ENCODE results near the gene COX8A. TPM values are rescaled to one million over a fixed set of nuclear protein-coding genes. Genes with fewer than 3 reads are reported as not detected.

The COX8A gene
- total RNA-seq, 1 donor from 2014 or later = 282 TPM

DNA sequence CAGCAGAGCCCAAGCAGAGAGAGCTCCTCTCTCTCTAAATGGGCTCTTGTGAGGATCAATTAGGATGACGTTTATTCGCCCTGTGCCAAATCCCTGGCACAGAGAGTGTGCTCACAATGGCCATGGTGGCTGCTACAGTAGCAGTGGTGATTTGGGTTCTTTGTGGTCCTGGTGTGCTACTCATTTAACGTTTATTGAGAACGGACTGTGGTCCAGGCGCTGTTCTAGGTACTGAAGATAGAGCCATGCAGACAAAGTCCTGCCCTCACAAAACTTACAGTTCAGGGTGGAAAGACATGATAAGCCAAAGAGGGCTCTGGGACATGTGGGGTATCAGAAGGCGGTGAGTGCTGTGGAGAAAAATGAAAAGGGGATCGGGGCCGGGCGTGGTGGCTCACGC lies 17.1 kb downstream of the COX8A start:
- no peak for DNase-seq (ENCODE audit: low read depth)
- TF ChIP-seq, protein P1, sequence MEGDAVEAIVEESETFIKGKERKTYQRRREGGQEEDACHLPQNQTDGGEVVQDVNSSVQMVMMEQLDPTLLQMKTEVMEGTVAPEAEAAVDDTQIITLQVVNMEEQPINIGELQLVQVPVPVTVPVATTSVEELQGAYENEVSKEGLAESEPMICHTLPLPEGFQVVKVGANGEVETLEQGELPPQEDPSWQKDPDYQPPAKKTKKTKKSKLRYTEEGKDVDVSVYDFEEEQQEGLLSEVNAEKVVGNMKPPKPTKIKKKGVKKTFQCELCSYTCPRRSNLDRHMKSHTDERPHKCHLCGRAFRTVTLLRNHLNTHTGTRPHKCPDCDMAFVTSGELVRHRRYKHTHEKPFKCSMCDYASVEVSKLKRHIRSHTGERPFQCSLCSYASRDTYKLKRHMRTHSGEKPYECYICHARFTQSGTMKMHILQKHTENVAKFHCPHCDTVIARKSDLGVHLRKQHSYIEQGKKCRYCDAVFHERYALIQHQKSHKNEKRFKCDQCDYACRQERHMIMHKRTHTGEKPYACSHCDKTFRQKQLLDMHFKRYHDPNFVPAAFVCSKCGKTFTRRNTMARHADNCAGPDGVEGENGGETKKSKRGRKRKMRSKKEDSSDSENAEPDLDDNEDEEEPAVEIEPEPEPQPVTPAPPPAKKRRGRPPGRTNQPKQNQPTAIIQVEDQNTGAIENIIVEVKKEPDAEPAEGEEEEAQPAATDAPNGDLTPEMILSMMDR (IDR thresholded peaks at IDR 0.05; ENCODE audit: insufficient read depth, low read length, poor library complexity, severe bottlenecking) = no peak
- Histone ChIP-seq H3K36me3 (ENCODE audit: control insufficient read depth, insufficient read depth, low read length) (peaks cover 7% of the 10 kb centered on the region), H3K4me3 (ENCODE audit: low read depth, low read length) (no peak overlapping the region), H3K27me3 (ENCODE audit: control insufficient read depth, insufficient read depth, low read length) (no peaks in the 10 kb centered on the region)

GRCh38 chr11:63993100-63993499 lies 18.7 kb downstream of the COX8A start:
- peaks cover 12% of the 10 kb centered on the region for H3K36me3 ChIP-seq (ENCODE audit: control insufficient read depth, insufficient read depth, low read length)
- H3K4me3 ChIP-seq (ENCODE audit: low read depth, low read length) = no peak overlapping the region
- DNase-seq (ENCODE audit: low read depth) = no peak
- TF ChIP-seq, protein P1 (IDR thresholded peaks at IDR 0.05; ENCODE audit: insufficient read depth, low read length, poor library complexity, severe bottlenecking) = no peak
- no peaks in the 10 kb centered on the region for H3K27me3 ChIP-seq (ENCODE audit: control insufficient read depth, insufficient read depth, low read length)

DNA sequence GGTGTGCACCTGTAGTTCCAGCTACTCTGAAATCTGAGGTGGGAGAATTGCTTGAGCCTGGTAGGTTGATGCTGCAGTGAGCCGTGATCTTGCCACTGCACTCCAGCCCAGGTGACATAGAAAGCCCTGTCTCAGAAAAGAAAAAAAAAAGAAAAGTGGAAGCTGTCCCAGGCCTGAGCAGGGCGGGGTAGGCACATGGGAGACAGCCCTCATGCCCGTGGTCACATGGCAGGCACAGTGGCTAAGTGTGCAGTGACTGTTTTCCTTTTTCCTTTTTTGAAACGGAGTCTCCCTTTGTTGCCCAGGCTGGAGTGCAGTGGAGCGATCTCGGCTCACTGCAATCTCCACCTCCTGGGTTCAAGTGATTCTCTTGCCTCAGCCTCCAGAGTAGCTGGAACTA lies 19.6 kb downstream of the COX8A start:
- DNase-seq (ENCODE audit: low read depth) = no peak
- H3K4me3 ChIP-seq (ENCODE audit: low read depth, low read length) = no peak overlapping the region
- TF ChIP-seq, protein P1 (IDR thresholded peaks at IDR 0.05; ENCODE audit: insufficient read depth, low read length, poor library complexity, severe bottlenecking) = no peak
- H3K36me3 ChIP-seq (ENCODE audit: control insufficient read depth, insufficient read depth, low read length) = peaks cover 8% of the 10 kb centered on the region
- H3K27me3 ChIP-seq (ENCODE audit: control insufficient read depth, insufficient read depth, low read length) = no peaks in the 10 kb centered on the region

- Histone ChIP-seq H3K4me3 (ENCODE audit: low read depth, low read length) (no peak overlapping the region), H3K36me3 (ENCODE audit: control insufficient read depth, insufficient read depth, low read length) (peaks cover 7% of the 10 kb centered on the region), H3K27me3 (ENCODE audit: control insufficient read depth, insufficient read depth, low read length) (peaks cover 16% of the 10 kb centered on the region)
- no peak for DNase-seq (ENCODE audit: low read depth)
- TF ChIP-seq, protein P1 (IDR thresholded peaks at IDR 0.05; ENCODE audit: insufficient read depth, low read length, poor library complexity, severe bottlenecking) = no peak
Observed at GRCh38 chr11:63996512-63996911, 22.1 kb downstream of the COX8A start.

- TF ChIP-seq, protein P1 (IDR thresholded peaks at IDR 0.05; ENCODE audit: insufficient read depth, low read length, poor library complexity, severe bottlenecking) = no peak
- H3K4me3 ChIP-seq (ENCODE audit: low read depth, low read length) = no peak overlapping the region
- H3K36me3 ChIP-seq (ENCODE audit: control insufficient read depth, insufficient read depth, low read length) = peaks cover 7% of the 10 kb centered on the region
- peaks cover 17% of the 10 kb centered on the region for H3K27me3 ChIP-seq (ENCODE audit: control insufficient read depth, insufficient read depth, low read length)
- no peak for DNase-seq (ENCODE audit: low read depth)
Observed at GRCh38 chr11:63997104-63997700, 22.8 kb downstream of the COX8A start.

DNA sequence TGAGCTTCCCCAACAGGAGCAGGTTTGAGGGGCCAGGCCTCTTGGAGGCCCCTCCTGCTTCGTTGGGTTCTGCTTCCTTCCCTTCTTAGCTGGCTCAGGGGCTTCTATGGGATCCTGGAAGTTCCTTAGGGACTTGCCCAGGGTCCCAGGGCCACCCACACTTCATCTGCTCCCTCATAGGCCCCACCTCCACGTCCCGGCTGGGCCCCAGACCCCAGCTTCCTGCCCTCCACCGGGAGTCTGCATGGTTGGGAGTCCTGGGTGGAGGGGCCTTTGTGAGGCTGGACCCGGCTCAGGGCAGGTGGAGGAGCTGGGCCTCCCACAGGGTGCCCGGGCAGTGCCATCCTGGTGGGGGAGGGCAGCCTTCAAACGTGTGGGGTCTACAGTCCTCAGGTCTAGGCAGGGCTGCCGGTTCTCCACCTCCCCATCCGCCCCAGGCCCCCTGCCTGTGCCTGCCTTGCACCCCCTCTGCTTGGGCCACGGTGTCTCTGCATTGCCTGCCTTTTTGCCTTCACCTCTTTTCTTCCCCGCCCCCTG lies 23.4 kb downstream of the COX8A start:
- no peak overlapping the region for H3K4me3 ChIP-seq (ENCODE audit: low read depth, low read length)
- TF ChIP-seq, protein P1 (IDR thresholded peaks at IDR 0.05; ENCODE audit: insufficient read depth, low read length, poor library complexity, severe bottlenecking) = no peak
- peaks cover 19% of the 10 kb centered on the region for H3K27me3 ChIP-seq (ENCODE audit: control insufficient read depth, insufficient read depth, low read length)
- H3K36me3 ChIP-seq (ENCODE audit: control insufficient read depth, insufficient read depth, low read length) = peaks cover 7% of the 10 kb centered on the region
- DNase-seq (ENCODE audit: low read depth) = no peak
